Lower leg skin (tissue), 4 donors: Measurements from ENCODE around the gene CALCOCO1. TPM values are rescaled to one million over a fixed set of nuclear protein-coding genes. Genes with fewer than 3 reads are reported as not detected.
"Not testable (repeated sequence)": the region's sequence is repeated elsewhere in the genome, so short reads cannot be mapped to it uniquely, and the experiment has no call there.

ENCODE experiments used
- DNase-seq, 2 donors: peaks; one replicate each; pipeline ENCODE4 v3.0.0-alpha.2; 2019; ENCODE audit warnings: low spot score in 2 of 2
- H3K4me3 ChIP-seq: fragments of 200-600 bp; sonication (generic); 2 replicates; pipeline ENCODE4 v1.5.1; 2017; ENCODE audit warnings: mild to moderate bottlenecking, low read depth; ENCODE audit not compliant: poor library complexity, severe bottlenecking
- CTCF ChIP-seq, 3 donors: fragments of 450-650 bp; IDR thresholded peaks; one replicate each; pipeline ENCODE4 v1.5.1; 2016; ENCODE audit warnings: antibody characterized with exemption in 3 of 3, mild to moderate bottlenecking in 3 of 3, moderate library complexity in 2 of 3
- POLR2A ChIP-seq, 2 donors: fragments of 450-650 bp; IDR thresholded peaks; one replicate each; pipeline ENCODE4 v1.6.1; 2016 to 2017; ENCODE audit warnings: antibody characterized with exemption in 2 of 2, mild to moderate bottlenecking in 1 of 2, moderate library complexity in 1 of 2
- WGBS, 2 donors: methylation state at CpG; one replicate each; pipeline ENCODE4 v1.1.5; 2018; 5-methylcytosine and 5-hydroxymethylcytosine counted together
- intact Hi-C: fragments of 100-400 bp; cut with DNase I; formaldehyde crosslinking; loops from one replicate; pipeline ENCODE4 v1.15.0; 2023; ENCODE audit warnings: low total_unique reads
- total RNA-seq, 4 donors: library from RNA; depleted of rRNA; stranded (reverse); fragments of >200 nt; gene quantifications; one replicate each; pipeline ENCODE4 v1.1.0, GENCODE V29; 2016

CALCOCO1 gene
- total RNA-seq, 4 donors from 2014 or later, result 313 to 432 (median 391) TPM

GRCh38 chr12:53726341-53726740, 911 bp downstream of the CALCOCO1 start:
- intact Hi-C loops, result no loop called here
- TF ChIP-seq CTCF (IDR thresholded peaks at IDR 0.05) (no peak), POLR2A (IDR thresholded peaks at IDR 0.05) (no peak)
- 7 to 9% methylated on average over 2 of the region's 2 CpGs for WGBS, 2 donors
- peak overlapping the region; percentile 51 for H3K4me3 ChIP-seq
- DNase-seq, result no peak

DNA sequence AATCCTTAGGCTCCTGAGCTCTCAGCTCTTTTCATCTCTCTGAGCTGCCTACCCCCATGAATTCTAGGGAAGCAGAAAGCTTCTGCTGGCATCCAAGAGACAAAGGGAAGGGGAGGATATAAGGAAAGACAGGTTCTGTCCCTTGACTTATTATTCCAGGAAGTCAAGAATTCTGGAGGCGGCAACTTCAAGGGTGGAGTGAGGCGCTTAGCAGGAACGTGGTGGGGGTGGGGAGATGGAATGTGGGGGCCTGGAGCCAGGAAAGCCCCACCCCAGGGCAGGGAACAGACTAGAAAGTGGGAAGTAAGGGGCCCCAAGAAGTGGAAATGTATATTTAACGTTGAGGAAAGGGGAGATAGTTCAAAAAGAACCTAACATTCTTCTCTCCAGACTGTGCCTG, 1.4 kb downstream of the CALCOCO1 start:
- intact Hi-C loops, result no loop called here
- no peak for DNase-seq
- 8 to 16% methylated on average over 4 of the region's 4 CpGs for WGBS, 2 donors
- no peak overlapping the region for H3K4me3 ChIP-seq
- TF ChIP-seq POLR2A (IDR thresholded peaks at IDR 0.05), result no peak
- no peak for TF ChIP-seq CTCF (IDR thresholded peaks at IDR 0.05)

GRCh38 chr12:53722450-53723041, 4.7 kb downstream of the CALCOCO1 start:
- intact Hi-C loops, result no loop called here
- no peak for DNase-seq
- TF ChIP-seq POLR2A (IDR thresholded peaks at IDR 0.05) (no peak), CTCF (IDR thresholded peaks at IDR 0.05) (no peak)
- WGBS, 2 donors, result 94 to 95% methylated on average over 3 of the region's 3 CpGs
- no peak overlapping the region for H3K4me3 ChIP-seq

DNA sequence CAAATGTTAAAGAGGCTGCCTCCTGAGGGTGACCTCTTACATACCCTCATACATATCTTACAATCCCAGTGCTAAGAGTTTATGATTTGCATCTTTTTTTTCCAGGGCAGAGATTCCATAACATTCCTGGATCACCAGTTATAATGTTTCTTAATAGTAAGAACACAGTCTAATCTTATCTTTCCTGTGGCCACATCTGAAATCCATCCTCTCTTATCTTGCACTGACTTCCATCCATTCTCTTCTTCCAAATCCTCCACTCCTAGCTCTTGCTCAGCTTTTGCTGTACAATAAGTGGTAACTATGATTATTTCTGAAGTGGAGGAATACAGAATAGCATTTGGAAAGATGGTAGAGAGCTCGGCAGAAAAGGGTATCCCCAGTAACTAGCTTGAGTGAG, 6.3 kb downstream of the CALCOCO1 start:
- intact Hi-C loops, result no loop called here
- no peak overlapping the region for H3K4me3 ChIP-seq
- DNase-seq, result no peak
- TF ChIP-seq CTCF (IDR thresholded peaks at IDR 0.05), result no peak
- TF ChIP-seq POLR2A (IDR thresholded peaks at IDR 0.05), result no peak
- WGBS, 2 donors, result 73 to 85% methylated on average over 1 of the region's 1 CpG

- no peak for TF ChIP-seq POLR2A (IDR thresholded peaks at IDR 0.05)
- no peak for DNase-seq
- intact Hi-C loops, result no loop called here
- no peak overlapping the region for H3K4me3 ChIP-seq
- 73 to 76% methylated on average over 2 of the region's 2 CpGs for WGBS, 2 donors
Measured at GRCh38 chr12:53719649-53720048, 7.6 kb downstream of the CALCOCO1 start.

DNA sequence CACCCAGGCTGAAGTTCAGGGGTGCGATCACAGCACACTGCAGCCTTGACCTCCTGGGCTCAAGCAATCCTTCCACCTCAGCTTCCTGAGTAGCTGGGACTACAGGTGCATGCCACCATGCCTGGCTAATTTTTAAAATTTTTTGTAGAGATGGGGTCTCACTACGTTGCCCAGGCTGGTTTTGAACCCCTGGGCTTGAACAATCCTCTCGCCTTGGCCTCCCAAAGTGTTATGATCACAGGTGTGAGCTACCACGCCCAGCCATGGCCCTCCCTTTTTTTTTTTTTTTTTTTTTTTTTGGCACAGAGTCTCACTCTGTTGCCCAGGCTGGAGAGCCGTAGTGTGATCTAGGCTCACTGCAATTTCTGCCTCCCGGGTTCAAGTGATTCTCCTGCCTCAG, 8.7 kb downstream of the CALCOCO1 start:
- 79 to 82% methylated on average over 6 of the region's 6 CpGs for WGBS, 2 donors
- H3K4me3 ChIP-seq, intact Hi-C loops, DNase-seq: not testable (repeated sequence)

- intact Hi-C loops, result no loop called here
- 87 to 96% methylated on average over 5 of the region's 5 CpGs for WGBS, 2 donors
- DNase-seq, result no peak
- no peak overlapping the region for H3K4me3 ChIP-seq
- TF ChIP-seq POLR2A (IDR thresholded peaks at IDR 0.05), result no peak
- no peak for TF ChIP-seq CTCF (IDR thresholded peaks at IDR 0.05)
Measured at GRCh38 chr12:53717319-53717718, 9.9 kb downstream of the CALCOCO1 start.
